AG04450 (cell line): ENCODE results near the gene PTPRD. TPM values are rescaled to one million over a fixed set of nuclear protein-coding genes. Genes with fewer than 3 reads are reported as not detected.
"Not testable (repeated sequence)": the region's sequence is repeated elsewhere in the genome, so short reads cannot be mapped to it uniquely, and the experiment has no call there.

ENCODE experiments used
- CTCF ChIA-PET: fragments of 300-600, 350-600 bp; formaldehyde crosslinking; extraction: SDS; loops from one replicate; lab custom pipeline; 2022; ENCODE audit warnings: antibody characterized with exemption, inconsistent platforms; lab: Charles Lee
- POLR2A ChIA-PET: fragments of 350-600 bp; formaldehyde crosslinking; extraction: SDS; loops from one replicate; lab custom pipeline; 2021; ENCODE audit warnings: antibody characterized with exemption, inconsistent platforms; lab: Yijun Ruan, JAX
- DNase-seq: peaks from one replicate; pipeline ENCODE4 v3.0.0-alpha.2; 2011; ENCODE audit warnings: low read depth, low spot score
- H3K27ac ChIP-seq: one replicate; pipeline ENCODE4 v1.5.1; 2012; ENCODE audit warnings: low read depth, low read length, control low read depth
- H3K27me3 ChIP-seq: one replicate; pipeline ENCODE4 v1.6.0; 2012; ENCODE audit warnings: low read length; ENCODE audit not compliant: control insufficient read depth, insufficient read depth
- H3K4me3 ChIP-seq: 2 replicates; pipeline ENCODE4 v1.5.1; 2011; ENCODE audit warnings: mild to moderate bottlenecking, low read depth, low read length, control low read depth
- H3K9me3 ChIP-seq: 2 replicates; pipeline ENCODE4 v1.5.1; 2012; ENCODE audit warnings: low read length; ENCODE audit not compliant: control insufficient read depth, insufficient read depth
- CTCF ChIP-seq: IDR thresholded peaks from 2 replicates; pipeline ENCODE4 v1.5.1; 2011; ENCODE audit warnings: low read depth, low read length, control low read depth, inconsistent platforms
- polyA plus RNA-seq: library from polyadenylated mRNA; depleted of rRNA; stranded (reverse); fragments of >200 nt; gene quantifications from 2 replicates; pipeline ENCODE4 v1.2.3, GENCODE V29; 2011

The PTPRD gene
- polyA plus RNA-seq, 1 experiment = 0.19 TPM

GRCh38 chr9:9100070-9100469 lies 1512.7 kb downstream of the PTPRD start:
- ChIA-PET POLR2A (no interaction called here), CTCF (no interaction called here)

GRCh38 chr9:9099646-9100045 lies 1513.2 kb downstream of the PTPRD start:
- Histone ChIP-seq H3K27me3 (no peaks in the 10 kb centered on the region), H3K4me3 (no peak overlapping the region), H3K9me3 (peaks cover 12% of the 10 kb centered on the region), H3K27ac (no peak overlapping the region)
- no peak for DNase-seq
- no peak for TF ChIP-seq CTCF
- CTCF ChIA-PET = no interaction called here
- POLR2A ChIA-PET = no interaction called here

More at GRCh38 chr9:9100070-9100469, 1512.7 kb downstream of the PTPRD start:
- H3K27me3 ChIP-seq = no peaks in the 10 kb centered on the region
- no peak overlapping the region for H3K4me3 ChIP-seq
- peaks cover 12% of the 10 kb centered on the region for H3K9me3 ChIP-seq
- no peak for TF ChIP-seq CTCF
- H3K27ac ChIP-seq = no peak overlapping the region
- no peak for DNase-seq

GRCh38 chr9:9097254-9097653 lies 1515.5 kb downstream of the PTPRD start:
- H3K9me3 ChIP-seq, DNase-seq, H3K27ac ChIP-seq, POLR2A ChIA-PET, H3K4me3 ChIP-seq, CTCF ChIA-PET, H3K27me3 ChIP-seq: not testable (repeated sequence)

- no peak overlapping the region for H3K27ac ChIP-seq
- no peak for TF ChIP-seq CTCF
- POLR2A ChIA-PET = no interaction called here
- no peaks in the 10 kb centered on the region for H3K27me3 ChIP-seq
- no peak overlapping the region for H3K4me3 ChIP-seq
- CTCF ChIA-PET = no interaction called here
- DNase-seq = no peak
- peaks cover 7% of the 10 kb centered on the region; the same call in 1 of the 2 replicates for H3K9me3 ChIP-seq
Observed at GRCh38 chr9:9091387-9091786, 1521.4 kb downstream of the PTPRD start.

- Histone ChIP-seq H3K27me3 (no peaks in the 10 kb centered on the region), H3K27ac (no peak overlapping the region), H3K4me3 (no peak overlapping the region), H3K9me3 (no peaks in the 10 kb centered on the region)
- POLR2A ChIA-PET = no interaction called here
- no peak for DNase-seq
- CTCF ChIA-PET = no interaction called here
- TF ChIP-seq CTCF = no peak
Observed at GRCh38 chr9:9079473-9079872, 1533.3 kb downstream of the PTPRD start.

- ChIA-PET POLR2A (no interaction called here), CTCF (no interaction called here)
- TF ChIP-seq CTCF = no peak
- Histone ChIP-seq H3K4me3 (no peak overlapping the region), H3K27ac (no peak overlapping the region), H3K9me3 (no peaks in the 10 kb centered on the region), H3K27me3 (no peaks in the 10 kb centered on the region)
- no peak for DNase-seq
Observed at GRCh38 chr9:9078301-9078700, 1534.5 kb downstream of the PTPRD start.
